HepG2 (cell line): Measurements from ENCODE around the gene FAM9C. TPM values are rescaled to one million over a fixed set of nuclear protein-coding genes. Genes with fewer than 3 reads are reported as not detected.

ENCODE experiments used
- ATAC-seq: fragments of 200-7000 bp; cut with Tn5 transposase; 3 replicates; pipeline ENCODE4 v1.9.1; 2020; ENCODE audit warnings: mild to moderate bottlenecking, moderate library complexity
- BruUV-seq: library from RNA; stranded (reverse); fragments of 400-500 nt; replicated peaks from 2 replicates; lab custom pipeline; 2021; lab: Mats Ljungman, UMichigan
- CTCF ChIA-PET: fragments of 300-600 bp; formaldehyde crosslinking; extraction: SDS; loops from one replicate; lab custom pipeline; 2021; ENCODE audit warnings: low total read pairs, inconsistent platforms, low intra/inter-chr PET ratio; lab: Yijun Ruan, JAX
- POLR2A ChIA-PET: fragments of 350-600 bp; sonication (Branson Sonifier 250); formaldehyde crosslinking; loops from one replicate; lab custom pipeline; 2020; ENCODE audit warnings: antibody characterized with exemption, inconsistent platforms; lab: Yijun Ruan, JAX
- DNase-seq: peaks from one replicate; pipeline ENCODE4 v3.0.0-alpha.2; 2015; ENCODE audit warnings: low spot score
- FAIRE-seq: peaks from 3 replicates; lab custom pipeline; 2011; peaks lifted over from hg19 to GRCh38; lab: Jason Lieb, UNC
- H2AFZ ChIP-seq: one replicate; pipeline ENCODE4 v1.6.1; 2011; ENCODE audit warnings: low read length, inconsistent platforms
- H3K27ac ChIP-seq: fragments of 300-600 bp; 3 replicates; pipeline ENCODE4 v1.8.0; 2011; ENCODE audit warnings: mixed run types, mild to moderate bottlenecking, mixed read lengths, low read length, inconsistent platforms; ENCODE audit not compliant: insufficient read depth; ENCODE audit errors: extremely low read length
- H3K27me3 ChIP-seq, 2 experiments: fragments of 200-600 bp in 1 of 2; 2 replicates in 1 of 2; 3 replicates in 1 of 2; pipeline versions ENCODE4 v1.6.0 to v1.8.0; 2011; ENCODE audit warnings: low read length in 2 of 2, mild to moderate bottlenecking in 2 of 2, moderate library complexity in 2 of 2, inconsistent platforms in 1 of 2; ENCODE audit not compliant: insufficient read depth in 2 of 2, control insufficient read depth in 1 of 2
- H3K36me3 ChIP-seq, 2 experiments: fragments of 200-600 bp in 1 of 2; replicated peaks in 1 of 2; 2 replicates in 1 of 2; 3 replicates in 1 of 2; pipeline versions ENCODE4 v1.5.1 to v1.8.0; 2011; ENCODE audit warnings: low read length in 2 of 2, inconsistent platforms in 1 of 2; ENCODE audit not compliant: insufficient read depth in 2 of 2, control insufficient read depth in 1 of 2
- H3K4me1 ChIP-seq: 2 replicates; pipeline ENCODE4 v1.5.1; 2012; ENCODE audit warnings: low read length, inconsistent platforms; ENCODE audit not compliant: insufficient read depth
- H3K4me2 ChIP-seq: 2 replicates; pipeline ENCODE4 v1.6.0; 2011; ENCODE audit warnings: low read depth, low read length, inconsistent platforms
- H3K4me3 ChIP-seq, 3 experiments: fragments of 200-600 bp in 1 of 3; sonication (generic), shearing (Covaris generic) in 1 of 3; replicated peaks in 1 of 3; 2 replicates each; pipeline ENCODE4 v1.5.1; 2011 to 2016; ENCODE audit warnings: low read length in 3 of 3, inconsistent platforms in 2 of 3, low read depth in 2 of 3, mild to moderate bottlenecking in 2 of 3, control low read depth in 1 of 3, mixed read lengths in 1 of 3; ENCODE audit not compliant: insufficient read depth in 1 of 3
- H3K79me2 ChIP-seq: one replicate; pipeline ENCODE4 v1.6.1; 2011; ENCODE audit warnings: low read length, inconsistent platforms; ENCODE audit not compliant: insufficient read depth
- H3K9ac ChIP-seq: 2 replicates; pipeline ENCODE4 v1.6.0; 2011; ENCODE audit warnings: mild to moderate bottlenecking, low read depth, low read length, inconsistent platforms; ENCODE audit not compliant: insufficient read depth
- H3K9me3 ChIP-seq: 2 replicates; pipeline ENCODE4 v1.5.1; 2012; ENCODE audit warnings: mild to moderate bottlenecking, low read length
- H4K20me1 ChIP-seq: 2 replicates; pipeline ENCODE4 v1.6.0; 2011; ENCODE audit warnings: inconsistent platforms, mild to moderate bottlenecking, low read length, moderate library complexity; ENCODE audit not compliant: insufficient read depth
- ATF4 ChIP-seq, 2 experiments: fragments of 450-650 bp in 1 of 2; sonication (generic) in 1 of 2; formaldehyde crosslinking; IDR thresholded peaks; 2 replicates each; pipeline versions ENCODE4 v1.5.0 to v1.8.0; 2020 to 2022; ENCODE audit warnings: mild to moderate bottlenecking in 1 of 2, missing genetic modification reagents in 1 of 2
- BCL6 ChIP-seq: IDR thresholded peaks from 2 replicates; pipeline ENCODE4 v1.6.1; 2016; ENCODE audit warnings: missing genetic modification reagents, missing compliant biosample characterization
- HNRNPUL1 ChIP-seq: fragments of 200-400 bp; formaldehyde crosslinking; IDR thresholded peaks from 2 replicates; pipeline ENCODE4 v1.6.1; 2017; ENCODE audit warnings: low read depth, mild to moderate bottlenecking, low read length, moderate library complexity
- MAFF ChIP-seq: IDR thresholded peaks from 2 replicates; pipeline ENCODE4 v1.6.1; 2011; ENCODE audit warnings: low read depth, low read length, improper control_type of control experiment
- MAFK ChIP-seq, 2 experiments: IDR thresholded peaks in 1 of 2; conservative IDR thresholded peaks in 1 of 2; 2 replicates each; pipeline ENCODE4 v1.6.1; 2011; ENCODE audit warnings: improper control_type of control experiment in 2 of 2, low read length in 2 of 2
- SOX13 ChIP-seq, 3 experiments: fragments of 450-650 bp in 1 of 3; sonication (generic) in 1 of 3; formaldehyde crosslinking in 1 of 3; IDR thresholded peaks in 2 of 3; conservative IDR thresholded peaks in 1 of 3; 2 replicates each; pipeline versions ENCODE4 v1.5.0 to v1.6.1; 2016 to 2020; ENCODE audit warnings: antibody characterized with exemption in 1 of 3, mild to moderate bottlenecking in 1 of 3, missing compliant biosample characterization in 1 of 3, missing genetic modification reagents in 1 of 3, moderate library complexity in 1 of 3
- SUZ12 ChIP-seq: fragments of 150-350 bp; IDR thresholded peaks from 2 replicates; pipeline ENCODE4 v1.6.1; 2014; ENCODE audit warnings: low read depth, low read length
- U2AF1 ChIP-seq: fragments of 200-400 bp; formaldehyde crosslinking; optimal IDR thresholded peaks from 2 replicates; pipeline ENCODE3; 2017; ENCODE audit warnings: mild to moderate bottlenecking, low read depth, low read length
- WGBS: methylation state at CpG from one replicate; pipeline ENCODE4 v1.1.6; 2017; ENCODE audit warnings: low lambda C conversion rate; 5-methylcytosine and 5-hydroxymethylcytosine counted together
- in situ Hi-C: cut with HindIII; loops from 2 replicates; pipeline ENCODE4 v1.10.0; 2017; ENCODE audit warnings: low pct_unique_long_range_greater_than_20kb; ENCODE audit not compliant: extremely low pct_ligation_motif_present
- intact Hi-C: fragments of 100-400 bp; cut with micrococcal nuclease; formaldehyde crosslinking; loops from one replicate; pipeline ENCODE4 v1.10.0; 2022; ENCODE audit not compliant: unreplicated experiment
- polyA plus RNA-seq, 8 experiments: library from polyadenylated mRNA; depleted of rRNA in 3 of 8; stranded (reverse) in 7 of 8; unstranded in 1 of 8; fragments of >200 nt; fragmentation: Illumina TruSeq in 4 of 8; extraction: Trizol in 4 of 8; gene quantifications; 2 replicates each; pipeline versions ENCODE4 v1.2.1 to v1.2.3, GENCODE V29; 2011 to 2016; ENCODE audit warnings: low read depth in 4 of 8, missing spikeins in 1 of 8, mixed read lengths in 1 of 8; ENCODE audit not compliant: insufficient read depth in 1 of 8
- total RNA-seq, 5 experiments: library from RNA; depleted of rRNA; stranded (reverse); fragments of >200 nt; fragmentation: Illumina TruSeq; extraction: Trizol; gene quantifications; 2 replicates each; pipeline ENCODE4 v1.2.3, GENCODE V29; 2016; ENCODE audit warnings: low read depth in 1 of 5

The FAM9C gene
- total and polyA plus RNA-seq, 2 of the 13 experiments (the other 11 are each of a cell fraction or from before 2014, with no cell fraction given) = not detected

GRCh38 chrX:12987900-12988594 is 56.4 kb downstream of the FAM9C start:
- FAIRE-seq (no peak), DNase-seq (peak; percentile 5), ATAC-seq (no peak; the same call in 2 of the 3 replicates)
- in situ Hi-C loops = no loop called here
- peak overlapping the region; percentile 27; the same call in 1 of the 2 replicates for H3K4me2 ChIP-seq
- no peaks in the 10 kb centered on the region for H4K20me1 ChIP-seq
- no peaks in the 10 kb centered on the region for H3K9me3 ChIP-seq
- 0 out of 4 replicates have a peak, but pooled peaks of 1 of the 2 experiments have one; percentile 35 for TF ChIP-seq ATF4 (CRISPR knock-in tag; IDR thresholded peaks at IDR 0.05)
- no peak for TF ChIP-seq SOX13 (IDR thresholded peaks at IDR 0.05)
- TF ChIP-seq SOX13 (CRISPR knock-in tag; conservative IDR thresholded peaks at IDR 0.05 in 1 of 2, IDR thresholded peaks at IDR 0.05 in 1 of 2) = peak in 1 of 2 experiments; percentile 31; a peak in 1 of 4 replicates
- peak; percentile 92 for TF ChIP-seq BCL6 (CRISPR knock-in tag)
- TF ChIP-seq HNRNPUL1 = no peak
- H3K4me1 ChIP-seq = peaks cover 9% of the 10 kb centered on the region
- H3K27me3 ChIP-seq = no peaks in the 10 kb centered on the region
- 23% methylated on average over 8 of the region's 8 CpGs for WGBS
- no peak overlapping the region for H2AFZ ChIP-seq
- no peaks in the 10 kb centered on the region for H3K79me2 ChIP-seq
- BruUV-seq = no TSS peak
- H3K9ac ChIP-seq = no peak overlapping the region
- H3K36me3 ChIP-seq = no peaks in the 10 kb centered on the region
- intact Hi-C loops = no loop called here
- CTCF ChIA-PET = no interaction called here
- H3K4me3 ChIP-seq = no peak overlapping the region
- POLR2A ChIA-PET = no interaction called here
- H3K27ac ChIP-seq = no peak overlapping the region

DNA sequence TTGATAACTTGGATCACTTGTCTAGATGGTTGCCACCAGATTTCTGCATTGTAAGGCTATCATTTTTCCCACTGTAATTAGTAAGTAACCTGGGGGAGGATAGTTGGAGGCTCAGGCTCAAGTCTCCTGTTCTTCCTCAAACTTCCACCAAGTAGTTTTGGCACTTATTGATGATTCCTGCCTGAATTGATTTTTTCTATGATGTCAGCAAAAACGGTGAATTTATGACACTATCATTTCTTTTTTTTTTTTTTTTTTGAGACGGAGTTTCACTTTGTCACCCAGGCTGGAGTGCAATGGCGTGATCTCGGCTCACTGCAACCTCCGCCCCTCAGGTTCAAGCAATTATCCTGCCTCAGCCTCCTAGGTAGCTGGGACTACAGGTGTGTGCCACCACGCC is 57.1 kb downstream of the FAM9C start:
- no peaks in the 10 kb centered on the region for H3K79me2 ChIP-seq
- no peaks in the 10 kb centered on the region for H4K20me1 ChIP-seq
- intact Hi-C loops (no loop called here), in situ Hi-C loops (no loop called here)
- H2AFZ ChIP-seq = no peak overlapping the region
- peaks cover 9% of the 10 kb centered on the region for H3K4me1 ChIP-seq
- no peaks in the 10 kb centered on the region for H3K36me3 ChIP-seq
- ChIA-PET POLR2A (no interaction called here), CTCF (no interaction called here)
- H3K4me3 ChIP-seq = no peak overlapping the region
- no peak overlapping the region for H3K9ac ChIP-seq
- ATAC-seq = no peak
- TF ChIP-seq MAFF = peak; percentile 58
- no peak for TF ChIP-seq U2AF1
- no peak for TF ChIP-seq SUZ12
- peak; percentile 39 to 71 for TF ChIP-seq MAFK (conservative IDR thresholded peaks at IDR 0.05 in 1 of 2, IDR thresholded peaks at IDR 0.05 in 1 of 2; ENCODE audit: low read length in 2 of 2)
- no peaks in the 10 kb centered on the region for H3K27me3 ChIP-seq
- FAIRE-seq = no peak
- no TSS peak for BruUV-seq
- H3K4me2 ChIP-seq = no peak overlapping the region
- H3K9me3 ChIP-seq = no peaks in the 10 kb centered on the region
- WGBS = 50% methylated on average over 2 of the region's 6 CpGs
- no peak for DNase-seq
- H3K27ac ChIP-seq = no peak overlapping the region
